ENCODE measurements around the gene SLC4A1AP. TPM values are rescaled to one million over a fixed set of nuclear protein-coding genes. Genes with fewer than 3 reads are reported as not detected.

The SLC4A1AP gene
- total RNA-seq, 1 experiment from 2014 or later: 29.7 TPM

DNA sequence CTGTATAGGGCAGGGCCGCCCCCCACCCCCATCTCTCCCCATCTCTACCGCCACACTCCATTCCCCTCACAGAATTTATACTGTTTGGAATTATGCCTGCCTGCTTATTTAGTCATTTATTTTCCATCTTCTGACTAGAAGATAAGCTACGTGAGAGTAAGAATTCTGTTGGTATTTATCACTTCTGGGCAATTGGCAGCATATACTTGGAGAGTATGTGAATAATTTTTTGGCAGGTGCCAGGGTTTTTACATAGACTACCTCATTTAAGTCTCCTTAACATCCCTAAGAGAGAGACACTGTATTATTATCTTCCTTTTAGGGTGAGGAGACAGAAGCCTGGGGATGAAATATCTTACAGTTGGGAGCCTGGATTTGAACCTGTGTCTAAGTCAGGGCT is 45.0 kb downstream of the SLC4A1AP start:
- ChIA-PET POLR2A (ENCODE audit: low non-redundant PET) (no interaction called here), CTCF (interaction anchor here (0.6 kb wide), 1 partner anchor 737 kb away, joined by 3 read pairs; no protein-coding TSS in a partner anchor)
- Histone ChIP-seq H3K4me1 (ENCODE audit: insufficient read depth, low read length, poor library complexity, severe bottlenecking) (no peaks in the 10 kb centered on the region), H3K9me3 (ENCODE audit: low read depth, low read length, poor library complexity, severe bottlenecking) (no peaks in the 10 kb centered on the region), H3K4me3 (ENCODE audit: low read depth, low read length, poor library complexity, severe bottlenecking) (no peak overlapping the region), H3K36me3 (ENCODE audit: insufficient read depth, low read length, poor library complexity, severe bottlenecking) (no peaks in the 10 kb centered on the region), H3K27me3 (replicated peaks; ENCODE audit: insufficient read depth, low read depth, low read length, poor library complexity) (no peaks in the 10 kb centered on the region), H3K27ac (ENCODE audit: low read depth, low read length, poor library complexity, severe bottlenecking) (no peak overlapping the region)
- BruUV-seq (replicated peaks): no TSS peak
- TF ChIP-seq, protein P1, sequence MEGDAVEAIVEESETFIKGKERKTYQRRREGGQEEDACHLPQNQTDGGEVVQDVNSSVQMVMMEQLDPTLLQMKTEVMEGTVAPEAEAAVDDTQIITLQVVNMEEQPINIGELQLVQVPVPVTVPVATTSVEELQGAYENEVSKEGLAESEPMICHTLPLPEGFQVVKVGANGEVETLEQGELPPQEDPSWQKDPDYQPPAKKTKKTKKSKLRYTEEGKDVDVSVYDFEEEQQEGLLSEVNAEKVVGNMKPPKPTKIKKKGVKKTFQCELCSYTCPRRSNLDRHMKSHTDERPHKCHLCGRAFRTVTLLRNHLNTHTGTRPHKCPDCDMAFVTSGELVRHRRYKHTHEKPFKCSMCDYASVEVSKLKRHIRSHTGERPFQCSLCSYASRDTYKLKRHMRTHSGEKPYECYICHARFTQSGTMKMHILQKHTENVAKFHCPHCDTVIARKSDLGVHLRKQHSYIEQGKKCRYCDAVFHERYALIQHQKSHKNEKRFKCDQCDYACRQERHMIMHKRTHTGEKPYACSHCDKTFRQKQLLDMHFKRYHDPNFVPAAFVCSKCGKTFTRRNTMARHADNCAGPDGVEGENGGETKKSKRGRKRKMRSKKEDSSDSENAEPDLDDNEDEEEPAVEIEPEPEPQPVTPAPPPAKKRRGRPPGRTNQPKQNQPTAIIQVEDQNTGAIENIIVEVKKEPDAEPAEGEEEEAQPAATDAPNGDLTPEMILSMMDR (conservative IDR thresholded peaks at IDR 0.05; ENCODE audit: low read depth, low read length): no peak
- TF ChIP-seq EZH2 (IDR thresholded peaks at IDR 0.05; ENCODE audit: borderline replicate concordance, low read depth, low read length, poor library complexity, severe bottlenecking): no peak
- intact Hi-C loops (cut with micrococcal nuclease; ENCODE audit: unreplicated experiment): no loop called here
- DNase-seq (ENCODE audit: low spot score): no peak

DNA sequence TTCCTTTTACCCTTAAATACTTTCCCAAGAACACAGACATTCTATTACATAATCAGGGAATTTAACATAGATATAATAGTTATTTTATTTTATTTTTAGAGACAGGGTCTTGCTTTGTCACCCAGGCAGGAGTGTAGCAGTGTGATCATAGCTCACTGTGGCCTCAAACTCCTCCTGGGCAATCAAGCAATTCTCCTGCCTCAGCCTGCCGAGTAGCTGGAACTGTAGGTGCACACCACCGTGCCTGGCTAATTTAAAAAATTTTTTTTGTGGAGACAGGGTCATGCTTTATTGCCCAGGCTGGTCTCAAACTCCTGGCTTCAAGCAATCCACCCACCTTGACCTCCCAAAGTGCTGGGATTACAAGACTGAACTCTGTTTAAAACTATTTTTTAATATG is 45.6 kb downstream of the SLC4A1AP start:
- intact Hi-C loops (cut with micrococcal nuclease; ENCODE audit: unreplicated experiment): no loop called here
- TF ChIP-seq, protein P1 (conservative IDR thresholded peaks at IDR 0.05; ENCODE audit: low read depth, low read length): no peak
- TF ChIP-seq EZH2 (IDR thresholded peaks at IDR 0.05; ENCODE audit: borderline replicate concordance, low read depth, low read length, poor library complexity, severe bottlenecking): no peak
- H3K27me3 ChIP-seq (replicated peaks; ENCODE audit: insufficient read depth, low read depth, low read length, poor library complexity): no peaks in the 10 kb centered on the region
- H3K9me3 ChIP-seq (ENCODE audit: low read depth, low read length, poor library complexity, severe bottlenecking): no peaks in the 10 kb centered on the region
- POLR2A ChIA-PET (ENCODE audit: low non-redundant PET): no interaction called here
- DNase-seq (ENCODE audit: low spot score): no peak
- no peak overlapping the region for H3K4me3 ChIP-seq (ENCODE audit: low read depth, low read length, poor library complexity, severe bottlenecking)
- CTCF ChIA-PET: no interaction called here
- H3K4me1 ChIP-seq (ENCODE audit: insufficient read depth, low read length, poor library complexity, severe bottlenecking): no peaks in the 10 kb centered on the region
- H3K27ac ChIP-seq (ENCODE audit: low read depth, low read length, poor library complexity, severe bottlenecking): no peak overlapping the region
- no peaks in the 10 kb centered on the region for H3K36me3 ChIP-seq (ENCODE audit: insufficient read depth, low read length, poor library complexity, severe bottlenecking)
- no TSS peak for BruUV-seq (replicated peaks)

DNA sequence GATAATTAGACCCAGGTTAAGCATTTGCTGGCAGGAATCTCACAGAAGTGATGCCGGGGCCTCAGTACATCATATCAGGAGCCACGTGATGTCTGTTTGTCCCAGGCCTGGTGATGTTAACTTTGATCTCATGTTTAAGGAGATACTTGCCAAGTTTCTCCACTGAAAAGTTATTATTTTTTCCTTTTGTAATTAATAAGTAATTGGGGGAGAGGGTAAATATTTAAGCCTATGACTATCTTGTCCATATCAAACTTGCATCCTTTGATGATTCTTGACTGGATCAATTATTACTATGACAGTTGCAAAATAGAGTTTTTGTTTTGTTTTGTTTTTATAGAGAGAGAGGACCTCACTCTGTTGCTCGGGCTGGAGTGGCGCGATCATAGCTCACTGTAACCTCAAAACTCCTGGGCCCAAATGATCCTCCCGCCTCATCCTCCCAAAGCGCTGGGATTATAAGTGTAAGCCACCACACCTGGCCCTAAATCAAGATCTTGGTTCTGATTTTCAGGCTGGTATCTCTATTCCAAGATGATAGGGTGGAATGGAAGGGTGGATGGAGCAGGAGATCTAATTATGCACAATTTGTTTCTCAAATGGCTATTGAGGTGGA is 46.4 kb downstream of the SLC4A1AP start:
- Histone ChIP-seq H3K27me3 (replicated peaks; ENCODE audit: insufficient read depth, low read depth, low read length, poor library complexity) (no peaks in the 10 kb centered on the region), H3K4me1 (ENCODE audit: insufficient read depth, low read length, poor library complexity, severe bottlenecking) (no peaks in the 10 kb centered on the region), H3K27ac (ENCODE audit: low read depth, low read length, poor library complexity, severe bottlenecking) (no peak overlapping the region), H3K4me3 (ENCODE audit: low read depth, low read length, poor library complexity, severe bottlenecking) (no peak overlapping the region), H3K36me3 (ENCODE audit: insufficient read depth, low read length, poor library complexity, severe bottlenecking) (no peaks in the 10 kb centered on the region), H3K9me3 (ENCODE audit: low read depth, low read length, poor library complexity, severe bottlenecking) (no peaks in the 10 kb centered on the region)
- ChIA-PET CTCF (interaction anchor here (0.8 kb wide), 1 partner anchor 26 kb away, joined by 3 read pairs; no protein-coding TSS in a partner anchor), POLR2A (ENCODE audit: low non-redundant PET) (no interaction called here)
- DNase-seq (ENCODE audit: low spot score): no peak
- TF ChIP-seq, protein P1 (conservative IDR thresholded peaks at IDR 0.05; ENCODE audit: low read depth, low read length): no peak
- TF ChIP-seq EZH2 (IDR thresholded peaks at IDR 0.05; ENCODE audit: borderline replicate concordance, low read depth, low read length, poor library complexity, severe bottlenecking): no peak
- BruUV-seq (replicated peaks): no TSS peak
- intact Hi-C loops (cut with micrococcal nuclease; ENCODE audit: unreplicated experiment): no loop called here

Measured in A673 (cell line).